ENCODE data around the gene DPY19L1. TPM values are rescaled to one million over a fixed set of nuclear protein-coding genes. Genes with fewer than 3 reads are reported as not detected.

DPY19L1 gene
- total RNA-seq, 1 donor from 2014 or later = 30.4 TPM

Other genes with a start within 250 kb of the DPY19L1 start
- 0.39 TPM in 1 of 2 replicates, not detected in the other for gene TBX20, start 216.6 kb upstream of the DPY19L1 start, total RNA-seq

Data from glomerular endothelial cell (primary cell).